HG02763 (cell line): Measurements from ENCODE around the gene MED13L.

Source experiments
- ATAC-seq: cut with Tn5 transposase; IDR thresholded peaks from one replicate; pipeline ENCODE4 v1.9.1; 2021; ENCODE audit warnings: mild to moderate bottlenecking, moderate library complexity; ENCODE audit not compliant: unreplicated experiment

MED13L gene

GRCh38 chr12:116066381-116067230, 210.9 kb downstream of the MED13L start:
- no peak for ATAC-seq

DNA sequence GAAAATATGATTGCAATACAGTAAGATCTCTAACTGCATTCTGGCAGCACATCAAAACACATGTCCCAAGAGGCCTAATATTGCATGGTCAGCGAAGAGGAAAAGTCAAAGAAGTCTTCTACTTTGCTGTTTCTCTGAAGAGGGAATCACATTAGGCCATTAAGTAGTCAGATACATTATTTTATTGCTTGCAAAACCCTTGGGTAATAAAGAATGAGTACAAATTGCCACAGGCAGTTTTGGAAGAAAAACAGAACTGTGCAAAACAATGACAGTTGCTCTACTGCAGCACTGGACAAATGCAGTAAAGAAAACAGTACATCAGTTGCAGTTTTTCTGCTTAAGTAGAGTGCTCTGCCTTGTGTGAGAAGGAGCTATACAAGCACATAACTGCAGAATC, 211.9 kb downstream of the MED13L start:
- no peak for ATAC-seq

DNA sequence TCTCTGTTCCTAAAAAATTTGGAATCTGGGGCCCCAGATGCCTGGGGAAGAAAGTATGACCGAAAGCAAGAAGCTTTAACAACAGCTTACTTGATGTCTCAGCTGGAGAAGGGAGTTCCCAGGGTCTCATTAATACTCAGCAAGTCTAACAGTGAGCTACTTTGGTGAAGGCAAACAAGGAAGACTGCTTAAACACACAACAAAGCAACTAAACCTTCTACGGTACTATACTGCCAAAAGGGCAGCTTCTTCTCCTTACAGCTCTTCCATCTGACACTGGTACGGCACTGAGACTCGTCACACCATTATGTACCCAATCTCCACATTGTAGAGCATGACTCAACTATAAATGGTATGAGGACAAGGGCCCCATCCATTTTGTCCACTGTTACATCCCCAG, 213.0 kb downstream of the MED13L start:
- ATAC-seq, result no peak

GRCh38 chr12:116062698-116063097, 214.8 kb downstream of the MED13L start:
- no peak for ATAC-seq

- ATAC-seq, result no peak
Measured at GRCh38 chr12:116060764-116061163, 216.7 kb downstream of the MED13L start.

- no peak for ATAC-seq
Measured at GRCh38 chr12:116059904-116060303, 217.6 kb downstream of the MED13L start.

DNA sequence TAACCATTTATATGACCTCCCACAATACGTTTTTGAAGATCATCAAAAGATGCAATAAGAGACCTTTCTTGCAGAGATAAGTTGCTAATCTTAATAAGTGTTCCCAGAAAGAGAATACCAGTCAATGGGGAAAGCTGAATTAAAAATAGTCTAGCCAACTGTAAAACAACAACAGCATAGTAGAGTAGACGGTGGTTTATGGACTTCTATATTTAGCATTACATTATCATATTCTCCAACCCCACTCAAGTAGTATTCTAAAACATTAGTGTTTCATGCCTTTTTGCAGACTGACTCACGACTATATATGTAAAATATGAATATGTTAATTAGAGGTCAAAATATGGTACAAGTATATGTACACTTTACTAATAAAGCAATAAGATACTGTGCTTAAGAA, 218.9 kb downstream of the MED13L start:
- ATAC-seq, result no peak

GRCh38 chr12:116057356-116057755, 220.1 kb downstream of the MED13L start:
- ATAC-seq, result no peak

DNA sequence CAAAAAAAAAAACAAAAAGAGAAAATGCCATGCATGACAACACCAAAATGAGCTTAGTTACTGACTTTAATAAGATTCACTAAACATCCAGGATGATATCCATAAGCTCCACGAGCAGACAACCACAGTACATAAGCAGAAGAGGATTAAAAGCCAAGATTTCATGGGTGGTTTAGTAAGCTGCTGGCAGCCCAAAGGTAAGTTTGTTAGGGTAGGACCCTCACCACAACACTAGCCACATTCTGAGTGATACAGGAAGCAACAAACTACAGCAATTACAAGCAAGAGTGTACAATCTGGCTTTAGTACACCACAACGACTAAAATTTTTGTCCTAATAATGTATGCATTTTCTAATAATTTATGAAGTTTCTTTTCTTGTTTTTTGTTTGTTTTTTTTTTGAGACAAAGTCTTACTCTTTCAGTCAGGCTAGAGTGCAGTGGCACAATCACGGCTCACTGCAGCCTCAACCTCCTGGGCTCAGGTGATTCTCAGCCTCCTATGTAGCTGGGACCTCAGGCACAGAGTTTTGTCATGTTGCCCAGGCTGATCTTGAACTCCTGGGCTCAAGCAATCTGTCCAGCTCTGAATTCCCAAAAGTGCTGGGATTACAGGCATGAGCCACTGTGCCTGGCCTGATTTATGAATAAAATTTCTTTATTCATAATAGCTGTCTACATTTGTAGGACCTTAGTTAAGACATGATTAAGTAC, 221.4 kb downstream of the MED13L start:
- no peak for ATAC-seq

DNA sequence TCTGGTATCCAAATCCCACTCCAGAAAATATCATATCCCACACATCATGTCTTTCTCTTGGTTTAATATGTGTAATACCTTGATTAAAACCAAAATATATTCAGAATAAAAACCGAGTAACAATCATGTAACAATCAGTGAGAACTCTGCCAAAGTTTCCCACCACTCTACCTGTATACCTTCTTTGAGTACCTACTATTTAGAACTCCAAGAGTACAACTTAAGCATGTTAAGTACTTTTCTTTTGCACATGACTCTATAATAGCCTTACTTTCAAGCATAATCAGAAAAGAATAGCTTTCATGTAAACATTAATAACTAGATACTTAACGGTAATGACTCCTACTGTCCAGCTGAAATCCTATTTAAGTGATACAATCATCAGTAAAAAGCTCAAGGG, 223.2 kb downstream of the MED13L start:
- ATAC-seq, result no peak

GRCh38 chr12:116053479-116054200, 223.9 kb downstream of the MED13L start:
- no peak for ATAC-seq

- no peak for ATAC-seq
Measured at GRCh38 chr12:116050275-116050674, 227.2 kb downstream of the MED13L start.

DNA sequence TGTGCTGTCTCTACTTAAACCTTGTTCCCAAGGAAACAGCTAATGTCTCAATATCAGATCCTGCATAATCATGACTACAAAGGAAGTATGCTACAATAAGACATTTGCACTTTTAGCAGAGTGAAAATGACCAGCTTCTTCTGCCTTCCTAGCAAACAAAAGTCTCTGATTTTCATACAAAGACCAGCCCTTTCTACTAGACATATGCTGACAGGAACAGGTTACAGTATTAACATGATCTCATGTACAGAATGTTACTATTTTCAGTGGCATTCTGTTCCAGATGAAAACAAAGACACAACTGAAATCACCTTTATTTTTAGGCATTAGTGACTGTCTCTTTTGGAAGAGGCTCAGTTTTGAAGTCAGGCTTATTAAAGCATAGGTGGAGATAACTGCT, 228.6 kb downstream of the MED13L start:
- no peak for ATAC-seq

DNA sequence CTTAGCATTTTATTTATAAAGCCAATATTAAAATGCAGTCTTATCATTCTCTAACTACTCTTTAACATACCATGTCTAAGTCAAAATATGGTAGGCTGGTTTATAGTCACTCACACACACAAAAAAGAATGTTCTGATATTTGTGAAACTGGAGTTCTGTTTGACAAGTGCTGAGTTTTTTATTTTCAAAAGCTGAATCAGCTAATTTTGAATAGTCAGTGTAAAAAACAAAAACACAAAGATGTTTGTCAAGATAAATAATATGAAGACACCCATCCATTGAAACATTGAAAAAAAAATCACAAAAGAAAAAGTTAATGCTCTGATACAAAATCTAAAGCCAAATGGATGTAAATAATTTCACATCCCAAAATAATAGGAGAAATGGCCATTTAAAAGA, 231.5 kb downstream of the MED13L start:
- no peak for ATAC-seq

DNA sequence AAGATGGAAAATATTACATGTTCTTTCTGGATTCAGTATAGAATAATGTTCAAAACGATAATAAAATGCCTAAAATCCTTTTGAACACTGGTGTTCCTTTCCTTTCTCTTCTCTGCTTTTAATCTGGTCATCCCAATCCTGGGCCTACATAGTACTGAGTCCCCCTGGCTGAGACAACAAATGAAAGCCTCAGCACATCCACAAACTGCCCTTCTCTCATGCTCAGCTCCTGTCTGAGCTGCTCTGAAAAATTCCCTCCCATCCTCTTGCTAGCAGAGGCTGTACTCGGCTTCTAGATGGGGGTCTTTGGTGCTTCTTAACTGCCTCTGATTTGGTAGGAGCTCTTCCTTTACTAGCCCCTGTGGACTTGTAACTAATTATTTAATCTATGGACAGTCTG, 232.3 kb downstream of the MED13L start:
- ATAC-seq, result no peak

DNA sequence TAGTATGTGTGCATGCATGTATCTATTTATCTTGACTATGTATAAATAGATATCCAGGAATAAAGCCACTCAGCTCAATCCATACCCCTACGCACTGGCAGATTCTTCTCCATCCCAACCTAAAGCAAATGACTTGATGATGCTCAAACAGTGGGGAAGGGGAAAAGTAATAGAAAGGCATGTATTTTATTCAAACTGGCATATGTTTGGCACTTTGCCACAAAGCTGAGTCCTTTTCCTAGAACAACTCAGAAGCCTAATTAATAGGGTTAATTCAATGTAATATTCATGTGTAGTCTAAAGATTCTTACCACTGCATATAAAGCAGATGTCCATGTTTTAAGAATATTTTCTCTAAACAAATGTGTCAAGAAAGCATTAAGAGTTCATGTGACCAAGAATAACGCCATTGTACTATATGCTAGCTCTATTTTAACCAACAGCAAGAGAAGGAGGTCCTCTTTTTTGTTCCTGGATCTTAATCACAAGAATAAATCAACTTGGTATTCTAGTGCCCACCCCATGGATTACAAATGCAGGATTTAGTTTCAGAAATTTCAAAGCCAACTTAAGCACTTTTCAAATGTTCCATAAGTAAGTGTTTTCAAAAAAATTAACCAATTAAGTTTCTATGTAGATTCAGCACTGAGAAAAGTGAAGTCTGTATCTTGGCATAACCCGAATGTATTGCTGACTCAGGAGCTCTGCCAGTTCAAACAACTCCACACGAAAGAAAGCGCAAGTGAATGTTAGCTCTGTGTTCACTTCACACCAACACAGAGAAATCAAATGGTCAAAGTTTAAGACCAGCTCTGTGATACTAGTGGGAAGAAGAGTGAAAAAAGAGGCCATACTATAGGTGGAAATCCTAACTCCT, 233.6 kb downstream of the MED13L start:
- no peak for ATAC-seq

GRCh38 chr12:116040402-116040801, 237.1 kb downstream of the MED13L start:
- no peak for ATAC-seq

DNA sequence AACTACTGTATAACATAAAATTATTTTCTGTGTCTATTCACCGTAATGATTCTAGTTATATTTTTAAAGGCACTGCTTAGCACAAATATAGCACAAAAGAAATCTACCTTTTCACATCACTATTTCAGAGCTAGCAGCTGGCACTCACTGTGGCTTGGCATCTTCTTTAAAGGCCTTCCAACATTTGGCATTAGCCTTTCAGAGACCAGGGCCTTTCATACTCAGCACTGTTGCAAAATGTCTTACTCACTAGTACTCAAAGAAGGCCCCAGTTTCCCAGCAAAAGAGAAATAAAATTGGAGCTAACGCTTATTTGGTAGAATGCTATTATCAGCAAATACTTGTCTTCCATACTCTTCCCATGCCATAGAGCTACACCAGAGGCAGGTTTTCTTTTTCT, 238.4 kb downstream of the MED13L start:
- no peak for ATAC-seq

DNA sequence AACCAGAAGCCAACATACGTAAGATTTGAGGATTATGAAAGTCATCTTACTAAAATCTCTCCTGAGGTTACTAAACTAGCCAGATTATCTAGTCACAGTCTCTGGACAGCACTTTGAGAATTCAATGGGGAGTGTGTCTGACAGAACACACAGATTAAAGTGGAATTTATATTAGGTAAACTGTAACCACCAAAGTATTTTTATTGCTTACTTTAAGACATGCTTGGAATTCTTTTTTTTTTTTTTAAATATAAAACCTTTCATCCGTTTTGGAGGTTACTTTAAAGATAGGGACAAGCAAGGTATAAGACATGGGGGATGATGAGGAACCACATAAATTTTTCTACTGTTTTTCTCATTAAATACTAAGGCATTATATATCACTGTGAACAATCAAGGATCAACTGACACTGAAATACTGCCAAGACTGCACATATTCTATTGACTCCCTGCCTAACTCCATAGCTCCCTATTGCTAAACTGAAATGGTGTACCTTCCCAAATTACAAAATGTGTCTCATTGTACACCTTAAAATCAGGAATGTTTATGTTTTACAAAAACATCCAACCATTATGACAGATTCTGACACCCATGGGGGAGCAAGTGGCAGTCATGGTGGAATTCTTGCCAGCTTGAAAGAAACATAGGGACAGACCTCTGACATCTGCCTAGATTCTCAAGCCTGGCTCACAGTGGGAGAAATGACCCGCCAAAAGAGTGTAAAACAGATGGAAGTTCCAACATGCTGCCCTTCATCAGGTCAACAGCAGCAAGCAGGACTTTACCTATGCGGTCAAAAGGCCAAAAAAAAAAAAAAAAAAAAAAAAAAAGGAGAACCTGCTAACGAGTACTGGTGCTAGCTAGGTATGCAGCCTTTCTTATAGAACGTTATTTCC, 239.3 kb downstream of the MED13L start:
- ATAC-seq, result no peak

- ATAC-seq, result no peak
Measured at GRCh38 chr12:116033765-116034164, 243.7 kb downstream of the MED13L start.
